Thyroid gland (tissue), 4 donors: Measurements from ENCODE around the gene TCERG1L. TPM values are rescaled to one million over a fixed set of nuclear protein-coding genes. Genes with fewer than 3 reads are reported as not detected.

Experiments used
- DNase-seq, 2 donors: peaks; one replicate each; pipeline ENCODE4 v3.0.0-alpha.2; 2019
- H3K27ac ChIP-seq, 3 donors: fragments of 200-600 bp; sonication (generic); 1 replicate in 2 of 3; 2 replicates in 1 of 3; pipeline ENCODE4 v1.5.1; 2016 to 2019; ENCODE audit warnings: mild to moderate bottlenecking in 1 of 3, moderate library complexity in 1 of 3
- H3K27me3 ChIP-seq: fragments of 200-600 bp; sonication (generic); one replicate; pipeline ENCODE4 v1.5.1; 2019
- H3K36me3 ChIP-seq, 2 donors: fragments of 200-600 bp; sonication (generic); one replicate each; pipeline ENCODE4 v1.5.1; 2016 to 2019
- H3K4me1 ChIP-seq, 2 donors: fragments of 200-600 bp; sonication (generic); one replicate each; pipeline ENCODE4 v1.5.1; 2017 to 2019
- H3K4me3 ChIP-seq, 3 donors: fragments of 200-600 bp; sonication (generic); replicated peaks in 1 of 3; 1 replicate in 2 of 3; 2 replicates in 1 of 3; pipeline ENCODE4 v1.5.1; 2016; ENCODE audit warnings: mild to moderate bottlenecking in 1 of 3
- H3K9me3 ChIP-seq: fragments of 200-600 bp; sonication (generic); one replicate; pipeline ENCODE4 v1.5.1; 2017
- POLR2A ChIP-seq, 2 donors: fragments of 450-650 bp; IDR thresholded peaks; one replicate each; pipeline ENCODE4 v1.6.1; 2017; ENCODE audit warnings: antibody characterized with exemption in 2 of 2, mild to moderate bottlenecking in 2 of 2, moderate library complexity in 1 of 2
- WGBS, 2 donors: methylation state at CpG; one replicate each; pipeline ENCODE4 v1.1.5; 2017; 5-methylcytosine and 5-hydroxymethylcytosine counted together
- intact Hi-C: fragments of 100-400 bp; cut with DNase I; formaldehyde crosslinking; loops from one replicate; pipeline ENCODE4 v1.15.1; 2023
- total RNA-seq, 4 donors: library from RNA; depleted of rRNA; stranded (reverse); fragments of >200 nt; gene quantifications; one replicate each; pipeline ENCODE4 v1.2.3, GENCODE V29; 2016
- TF ChIP-seq, protein P1 (sequence below), 6 experiments: fragments of 200-600 bp in 3 of 6; fragments of 450-650 bp in 3 of 6; sonication (generic) in 3 of 6; IDR thresholded peaks; one replicate each; pipeline ENCODE4 v1.5.1; 2016 to 2019; ENCODE audit warnings: antibody characterized with exemption in 6 of 6, mild to moderate bottlenecking in 2 of 6, inconsistent platforms in 1 of 6, moderate library complexity in 1 of 6

The TCERG1L gene
- total RNA-seq, 4 donors from 2014 or later: 4.3 to 23.6 (median 8.2) TPM

- H3K9me3 ChIP-seq: no peaks in the 10 kb centered on the region
- no peak for TF ChIP-seq POLR2A (IDR thresholded peaks at IDR 0.05)
- TF ChIP-seq, protein P1, sequence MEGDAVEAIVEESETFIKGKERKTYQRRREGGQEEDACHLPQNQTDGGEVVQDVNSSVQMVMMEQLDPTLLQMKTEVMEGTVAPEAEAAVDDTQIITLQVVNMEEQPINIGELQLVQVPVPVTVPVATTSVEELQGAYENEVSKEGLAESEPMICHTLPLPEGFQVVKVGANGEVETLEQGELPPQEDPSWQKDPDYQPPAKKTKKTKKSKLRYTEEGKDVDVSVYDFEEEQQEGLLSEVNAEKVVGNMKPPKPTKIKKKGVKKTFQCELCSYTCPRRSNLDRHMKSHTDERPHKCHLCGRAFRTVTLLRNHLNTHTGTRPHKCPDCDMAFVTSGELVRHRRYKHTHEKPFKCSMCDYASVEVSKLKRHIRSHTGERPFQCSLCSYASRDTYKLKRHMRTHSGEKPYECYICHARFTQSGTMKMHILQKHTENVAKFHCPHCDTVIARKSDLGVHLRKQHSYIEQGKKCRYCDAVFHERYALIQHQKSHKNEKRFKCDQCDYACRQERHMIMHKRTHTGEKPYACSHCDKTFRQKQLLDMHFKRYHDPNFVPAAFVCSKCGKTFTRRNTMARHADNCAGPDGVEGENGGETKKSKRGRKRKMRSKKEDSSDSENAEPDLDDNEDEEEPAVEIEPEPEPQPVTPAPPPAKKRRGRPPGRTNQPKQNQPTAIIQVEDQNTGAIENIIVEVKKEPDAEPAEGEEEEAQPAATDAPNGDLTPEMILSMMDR (IDR thresholded peaks at IDR 0.05): no peak
- no peaks in the 10 kb centered on the region for H3K4me1 ChIP-seq
- H3K27ac ChIP-seq: no peak overlapping the region
- intact Hi-C loops: no loop called here
- no peak for DNase-seq
- no peaks in the 10 kb centered on the region for H3K36me3 ChIP-seq
- WGBS, 2 donors: 83 to 86% methylated on average over 11 to 17 of the region's 17 CpGs
- no peaks in the 10 kb centered on the region for H3K27me3 ChIP-seq
- H3K4me3 ChIP-seq: no peak overlapping the region
These were observed 81.4 kb downstream of the TCERG1L start for GRCh38 chr10:131230166-131230565.

DNA sequence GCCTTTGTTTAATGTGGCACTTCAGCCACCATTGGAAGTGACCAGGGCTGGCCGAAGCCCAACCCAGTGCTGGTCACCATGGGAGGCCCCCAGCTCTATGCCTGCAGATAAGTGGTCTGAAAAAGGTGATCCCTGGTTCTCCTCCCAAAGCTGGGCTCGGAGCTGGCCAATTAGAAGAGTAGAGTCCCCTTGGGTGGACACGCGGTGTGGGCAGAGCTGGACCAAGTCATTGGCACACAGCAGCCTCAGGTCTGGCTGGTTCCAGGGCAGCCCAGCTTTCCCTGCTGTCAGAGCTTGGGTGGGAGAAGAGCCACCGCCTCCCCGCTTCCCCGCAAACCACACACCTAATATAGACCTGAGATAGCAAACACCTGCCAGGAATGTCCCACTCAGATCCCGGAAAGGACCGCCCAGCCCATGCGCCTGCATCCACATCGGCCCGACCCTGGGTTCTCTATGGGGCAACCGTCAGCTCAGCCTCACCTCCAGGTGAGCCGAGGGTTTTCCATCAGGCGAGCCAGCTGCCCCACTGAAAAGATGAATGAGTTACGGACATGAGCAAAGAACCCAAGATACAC, 84.3 kb downstream of the TCERG1L start:
- no peak for DNase-seq
- no peaks in the 10 kb centered on the region for H3K27me3 ChIP-seq
- WGBS, 2 donors: 85 to 90% methylated on average over 15 to 16 of the region's 16 CpGs
- H3K4me1 ChIP-seq: no peaks in the 10 kb centered on the region
- H3K4me3 ChIP-seq: no peak overlapping the region
- TF ChIP-seq POLR2A (IDR thresholded peaks at IDR 0.05): no peak
- TF ChIP-seq, protein P1 (IDR thresholded peaks at IDR 0.05): no peak
- H3K9me3 ChIP-seq: no peaks in the 10 kb centered on the region
- no peak overlapping the region for H3K27ac ChIP-seq
- intact Hi-C loops: no loop called here
- no peaks in the 10 kb centered on the region for H3K36me3 ChIP-seq

- Histone ChIP-seq H3K9me3 (no peaks in the 10 kb centered on the region), H3K27me3 (no peaks in the 10 kb centered on the region), H3K4me3 (no peak overlapping the region), H3K4me1 (no peaks in the 10 kb centered on the region), H3K27ac (no peak overlapping the region), H3K36me3 (no peaks in the 10 kb centered on the region)
- no peak for TF ChIP-seq POLR2A (IDR thresholded peaks at IDR 0.05)
- TF ChIP-seq, protein P1 (IDR thresholded peaks at IDR 0.05): no peak
- intact Hi-C loops: no loop called here
- no peak for DNase-seq
- WGBS, 2 donors: 74 to 77% methylated on average over 16 to 18 of the region's 18 CpGs
These were observed 84.9 kb downstream of the TCERG1L start for GRCh38 chr10:131226446-131227162.

- TF ChIP-seq POLR2A (IDR thresholded peaks at IDR 0.05): no peak
- TF ChIP-seq, protein P1 (IDR thresholded peaks at IDR 0.05): no peak
- Histone ChIP-seq H3K4me3 (no peak overlapping the region), H3K9me3 (no peaks in the 10 kb centered on the region), H3K36me3 (no peaks in the 10 kb centered on the region), H3K4me1 (no peaks in the 10 kb centered on the region), H3K27ac (no peak overlapping the region), H3K27me3 (no peaks in the 10 kb centered on the region)
- 65 to 79% methylated on average over 8 of the region's 8 CpGs for WGBS, 2 donors
- intact Hi-C loops: no loop called here
- DNase-seq: no peak
These were observed 87.4 kb downstream of the TCERG1L start for GRCh38 chr10:131224106-131224505.

GRCh38 chr10:131223422-131223821, 88.1 kb downstream of the TCERG1L start:
- WGBS, 2 donors: 76 to 80% methylated on average over 4 of the region's 4 CpGs
- intact Hi-C loops: no loop called here
- Histone ChIP-seq H3K4me3 (no peak overlapping the region), H3K27me3 (no peaks in the 10 kb centered on the region), H3K36me3 (no peaks in the 10 kb centered on the region), H3K4me1 (no peaks in the 10 kb centered on the region), H3K9me3 (no peaks in the 10 kb centered on the region), H3K27ac (no peak overlapping the region)
- no peak for TF ChIP-seq POLR2A (IDR thresholded peaks at IDR 0.05)
- no peak for DNase-seq
